ENCODE results near the gene FNDC3B. TPM values are rescaled to one million over a fixed set of nuclear protein-coding genes. Genes with fewer than 3 reads are reported as not detected.
"Not testable (repeated sequence)": the region's sequence is repeated elsewhere in the genome, so short reads cannot be mapped to it uniquely, and the experiment has no call there.

The FNDC3B gene
- total and polyA plus RNA-seq, 4 donors = 23.3 to 74.2 (median 32.9) TPM

DNA sequence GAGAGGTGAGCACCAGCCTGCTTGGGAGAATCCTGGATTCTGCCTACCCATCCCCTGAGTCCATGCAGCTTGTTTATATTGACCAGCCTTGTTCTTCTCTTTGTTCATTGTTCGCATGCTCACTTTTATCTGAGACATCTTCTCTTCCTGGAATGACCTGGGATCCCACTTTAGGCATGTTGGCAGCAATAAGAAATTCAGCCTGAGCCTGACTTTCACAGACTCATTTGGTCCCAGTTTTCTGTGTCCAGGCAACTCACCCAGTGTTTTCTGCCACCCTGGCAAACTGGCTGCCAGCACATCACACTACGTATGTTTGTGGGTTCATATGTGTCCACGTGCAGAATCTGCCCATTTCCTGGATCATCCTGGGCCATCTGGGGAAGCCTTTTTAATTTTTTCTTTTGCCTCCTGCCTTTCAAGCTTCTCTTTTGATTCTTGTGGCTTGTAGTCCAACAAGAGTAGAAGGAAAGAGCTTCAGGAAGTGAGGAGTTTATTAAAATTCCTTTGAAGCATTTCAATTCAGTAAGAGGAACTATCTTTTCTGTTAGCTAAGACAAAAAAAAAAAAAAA, 199.9 kb downstream of the FNDC3B start:
- Histone ChIP-seq H3K27me3 (ENCODE audit: control insufficient read depth in 4 of 4, insufficient read depth in 4 of 4, low read length in 3 of 4) (no peaks in the 10 kb centered on the region), H3K9ac (ENCODE audit: low read depth in 1 of 2, low read length in 2 of 2) (no peak overlapping the region), H3K4me3 (ENCODE audit: low read depth in 1 of 3, low read length in 3 of 3) (no peak overlapping the region), H3K4me1 (ENCODE audit: control insufficient read depth in 4 of 4, insufficient read depth in 4 of 4, low read length in 3 of 4) (peaks cover 0 to 11% (median 3%) of the 10 kb centered on the region in 4 donors), H3K36me3 (ENCODE audit: control insufficient read depth in 4 of 4, insufficient read depth in 3 of 4, low read depth in 1 of 4, low read length in 3 of 4) (peaks cover 0 to 16% (median under 1%) of the 10 kb centered on the region in 4 donors), H3K9me3 (ENCODE audit: control insufficient read depth in 4 of 4, low read length in 3 of 4) (peaks cover 0 to 3% (median 1%) of the 10 kb centered on the region in 4 donors), H3K27ac (ENCODE audit: low read depth in 1 of 2, low read length in 2 of 2) (no peak overlapping the region)
- no peak for DNase-seq (ENCODE audit: low spot score)
- TF ChIP-seq, protein P1, sequence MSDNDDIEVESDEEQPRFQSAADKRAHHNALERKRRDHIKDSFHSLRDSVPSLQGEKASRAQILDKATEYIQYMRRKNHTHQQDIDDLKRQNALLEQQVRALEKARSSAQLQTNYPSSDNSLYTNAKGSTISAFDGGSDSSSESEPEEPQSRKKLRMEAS (IDR thresholded peaks at IDR 0.05) = no peak
- TF ChIP-seq RXRA (IDR thresholded peaks at IDR 0.05) = no peak
- TF ChIP-seq HNF4A (conservative IDR thresholded peaks at IDR 0.05) = no peak
- 82% methylated on average over 3 of the region's 3 CpGs for WGBS

DNA sequence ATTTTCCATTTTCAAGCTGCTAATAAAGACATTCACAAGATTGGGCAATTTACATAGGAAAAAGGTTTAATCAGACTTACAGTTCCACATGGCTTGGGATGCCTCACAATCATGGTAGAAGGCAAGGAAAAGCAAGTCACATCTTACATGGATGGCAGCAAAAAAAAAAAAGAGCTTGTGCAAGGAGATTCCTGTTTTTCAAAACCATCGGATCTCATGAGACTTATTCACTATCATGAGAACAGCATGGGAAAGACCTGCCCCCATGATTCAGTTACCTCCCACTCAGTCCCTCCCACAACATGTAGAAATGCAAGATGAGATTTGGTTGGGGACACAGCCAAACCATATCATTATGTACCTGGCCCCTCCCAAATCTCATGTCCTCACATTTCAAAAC, 202.0 kb downstream of the FNDC3B start:
- peaks cover 0 to 3% (median 1%) of the 10 kb centered on the region in 4 donors for H3K9me3 ChIP-seq (ENCODE audit: control insufficient read depth in 4 of 4, low read length in 3 of 4)
- H3K27ac ChIP-seq (ENCODE audit: low read depth in 1 of 2, low read length in 2 of 2) = no peak overlapping the region
- H3K27me3 ChIP-seq (ENCODE audit: control insufficient read depth in 4 of 4, insufficient read depth in 4 of 4, low read length in 3 of 4) = no peaks in the 10 kb centered on the region
- TF ChIP-seq FOXA1 (IDR thresholded peaks at IDR 0.05) (no peak), RAD21 (IDR thresholded peaks at IDR 0.05) (no peak), YY1 (IDR thresholded peaks at IDR 0.05) (no peak)
- TF ChIP-seq, protein P2, sequence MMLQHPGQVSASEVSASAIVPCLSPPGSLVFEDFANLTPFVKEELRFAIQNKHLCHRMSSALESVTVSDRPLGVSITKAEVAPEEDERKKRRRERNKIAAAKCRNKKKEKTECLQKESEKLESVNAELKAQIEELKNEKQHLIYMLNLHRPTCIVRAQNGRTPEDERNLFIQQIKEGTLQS (IDR thresholded peaks at IDR 0.05) = no peak
- H3K4me3 ChIP-seq (ENCODE audit: low read depth in 1 of 3, low read length in 3 of 3) = no peak overlapping the region
- WGBS = 98% methylated on average over 1 of the region's 1 CpG
- H3K9ac ChIP-seq (ENCODE audit: low read depth in 1 of 2, low read length in 2 of 2) = no peak overlapping the region
- DNase-seq (ENCODE audit: low spot score) = no peak
- H3K36me3 ChIP-seq (ENCODE audit: control insufficient read depth in 4 of 4, insufficient read depth in 3 of 4, low read depth in 1 of 4, low read length in 3 of 4) = peaks cover 0 to 16% (median under 1%) of the 10 kb centered on the region in 4 donors
- peaks cover 0 to 22% (median 7%) of the 10 kb centered on the region in 4 donors for H3K4me1 ChIP-seq (ENCODE audit: control insufficient read depth in 4 of 4, insufficient read depth in 4 of 4, low read length in 3 of 4)

DNA sequence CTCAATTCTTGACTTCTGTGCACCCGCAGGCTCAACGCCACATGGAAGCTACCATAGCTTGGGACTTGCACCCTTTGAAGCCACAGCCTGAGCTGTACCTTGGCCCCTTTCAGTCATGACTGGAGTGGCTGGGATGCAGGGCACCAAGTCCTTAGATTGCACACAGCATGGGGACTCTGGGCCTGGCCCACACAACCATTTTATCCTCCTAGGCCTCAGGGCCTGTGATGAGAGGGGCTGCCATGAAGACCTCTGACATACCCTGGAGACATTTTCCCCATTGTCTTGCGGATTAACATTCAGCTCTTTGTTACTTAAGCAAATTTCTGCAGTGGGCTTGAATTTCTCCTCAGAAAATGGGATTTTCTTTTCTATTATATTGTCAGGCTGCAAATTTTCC, 203.1 kb downstream of the FNDC3B start:
- not testable (repeated sequence) for DNase-seq (ENCODE audit: low spot score); H3K27me3 ChIP-seq (ENCODE audit: control insufficient read depth in 4 of 4, insufficient read depth in 4 of 4, low read length in 3 of 4); H3K9ac ChIP-seq (ENCODE audit: low read depth in 1 of 2, low read length in 2 of 2); H3K27ac ChIP-seq (ENCODE audit: low read depth in 1 of 2, low read length in 2 of 2); H3K4me3 ChIP-seq (ENCODE audit: low read depth in 1 of 3, low read length in 3 of 3); H3K9me3 ChIP-seq (ENCODE audit: control insufficient read depth in 4 of 4, low read length in 3 of 4)
- WGBS = 98% methylated on average over 3 of the region's 3 CpGs
- peaks cover 2 to 16% (median 2%) of the 10 kb centered on the region in 4 donors for H3K36me3 ChIP-seq (ENCODE audit: control insufficient read depth in 4 of 4, insufficient read depth in 3 of 4, low read depth in 1 of 4, low read length in 3 of 4)
- peaks cover 0 to 13% (median 5%) of the 10 kb centered on the region in 4 donors for H3K4me1 ChIP-seq (ENCODE audit: control insufficient read depth in 4 of 4, insufficient read depth in 4 of 4, low read length in 3 of 4)

DNA sequence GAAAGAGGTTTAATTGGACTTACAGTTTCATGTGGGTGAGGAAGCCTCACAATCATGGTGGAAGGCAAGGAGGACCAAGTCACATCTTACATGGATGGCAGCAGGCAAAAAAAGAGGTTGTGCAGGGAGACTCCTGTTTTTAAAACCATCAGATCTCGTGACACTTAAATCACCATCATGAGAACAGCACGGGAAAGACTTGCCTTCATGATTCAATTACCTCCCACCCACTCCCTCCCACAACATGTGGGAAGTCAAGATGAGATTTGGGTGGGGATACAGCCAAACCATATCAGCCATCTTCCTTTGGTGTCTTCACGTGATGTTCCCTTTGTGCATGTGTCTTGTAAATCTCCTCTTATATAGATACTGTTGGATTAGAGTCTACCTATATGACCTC, 204.0 kb downstream of the FNDC3B start:
- WGBS = 95% methylated on average over 3 of the region's 3 CpGs
- H3K27ac ChIP-seq (ENCODE audit: low read depth in 1 of 2, low read length in 2 of 2); H3K27me3 ChIP-seq (ENCODE audit: control insufficient read depth in 4 of 4, insufficient read depth in 4 of 4, low read length in 3 of 4); H3K9ac ChIP-seq (ENCODE audit: low read depth in 1 of 2, low read length in 2 of 2); H3K9me3 ChIP-seq (ENCODE audit: control insufficient read depth in 4 of 4, low read length in 3 of 4); DNase-seq (ENCODE audit: low spot score); H3K4me3 ChIP-seq (ENCODE audit: low read depth in 1 of 3, low read length in 3 of 3): not testable (repeated sequence)
- Histone ChIP-seq H3K4me1 (ENCODE audit: control insufficient read depth in 4 of 4, insufficient read depth in 4 of 4, low read length in 3 of 4) (peaks cover 0 to 12% (median 5%) of the 10 kb centered on the region in 4 donors), H3K36me3 (ENCODE audit: control insufficient read depth in 4 of 4, insufficient read depth in 3 of 4, low read depth in 1 of 4, low read length in 3 of 4) (peaks cover 3 to 21% (median 6%) of the 10 kb centered on the region in 4 donors)

DNA sequence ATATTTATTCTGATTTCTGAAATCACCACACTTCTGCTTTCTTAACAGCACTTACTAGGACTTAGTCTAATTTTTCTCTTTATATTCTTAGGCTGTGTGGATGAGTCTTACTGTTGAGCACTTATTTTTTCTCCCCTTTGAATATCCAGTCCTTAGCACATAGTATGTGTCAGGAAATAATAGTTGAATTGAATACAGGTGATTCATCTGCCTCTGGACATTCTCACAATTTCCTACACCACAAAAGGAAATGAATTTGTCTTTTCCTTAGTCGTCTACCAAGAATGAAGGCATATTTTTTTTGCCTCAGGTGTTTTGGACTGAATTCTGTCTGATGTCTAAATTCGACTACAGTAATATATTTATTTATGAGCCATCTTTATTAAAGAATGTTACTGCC, 204.6 kb downstream of the FNDC3B start:
- WGBS = 85% methylated on average over 2 of the region's 2 CpGs
- Histone ChIP-seq H3K36me3 (ENCODE audit: control insufficient read depth in 4 of 4, insufficient read depth in 3 of 4, low read depth in 1 of 4, low read length in 3 of 4) (peaks cover 3 to 20% (median 6%) of the 10 kb centered on the region in 4 donors), H3K4me3 (ENCODE audit: low read depth in 1 of 3, low read length in 3 of 3) (no peak overlapping the region), H3K9me3 (ENCODE audit: control insufficient read depth in 4 of 4, low read length in 3 of 4) (peaks cover 0 to 3% (median 1%) of the 10 kb centered on the region in 4 donors), H3K9ac (ENCODE audit: low read depth in 1 of 2, low read length in 2 of 2) (no peak overlapping the region), H3K27me3 (ENCODE audit: control insufficient read depth in 4 of 4, insufficient read depth in 4 of 4, low read length in 3 of 4) (no peaks in the 10 kb centered on the region), H3K4me1 (ENCODE audit: control insufficient read depth in 4 of 4, insufficient read depth in 4 of 4, low read length in 3 of 4) (peaks cover 0 to 12% (median 5%) of the 10 kb centered on the region in 4 donors), H3K27ac (ENCODE audit: low read depth in 1 of 2, low read length in 2 of 2) (no peak overlapping the region)
- no peak for TF ChIP-seq FOXA2 (IDR thresholded peaks at IDR 0.05)
- TF ChIP-seq RXRA (IDR thresholded peaks at IDR 0.05) = no peak
- TF ChIP-seq JUND (IDR thresholded peaks at IDR 0.05) = no peak
- no peak for DNase-seq (ENCODE audit: low spot score)

Data from liver (tissue), 9 donors.